GM23338 (cell line): Measurements from ENCODE around the gene MMADHC.

Experiments
- CTCF ChIP-seq, 2 experiments: fragments of 200-600 bp in 1 of 2; sonication (generic) in 1 of 2; conservative IDR thresholded peaks; 2 replicates each; pipeline versions ENCODE4 v1.5.1 to v1.6.1; 2016 to 2017; ENCODE audit warnings: antibody characterized with exemption in 2 of 2, low read depth in 2 of 2, mild to moderate bottlenecking in 2 of 2, moderate library complexity in 1 of 2
- EZH2 ChIP-seq: fragments of 200-600 bp; sonication (generic); IDR thresholded peaks from one replicate; pipeline ENCODE4 v1.8.0; 2017; ENCODE audit warnings: antibody characterized with exemption, mild to moderate bottlenecking, low read depth; ENCODE audit not compliant: unreplicated experiment
- JUNB ChIP-seq: IDR thresholded peaks from one replicate; pipeline ENCODE4 v1.6.1; 2016; ENCODE audit warnings: antibody characterized with exemption; ENCODE audit not compliant: unreplicated experiment
- POLR2AphosphoS5 ChIP-seq: IDR thresholded peaks from 2 replicates; pipeline ENCODE4 v1.6.1; 2016; ENCODE audit warnings: antibody characterized with exemption, low read depth
- REST ChIP-seq: IDR thresholded peaks from one replicate; pipeline ENCODE4 v1.6.1; 2018; ENCODE audit warnings: antibody characterized with exemption; ENCODE audit not compliant: unreplicated experiment
- ZNF331 ChIP-seq: fragments of 250-450 bp; sonication (Bioruptor Pico); IDR thresholded peaks from 2 replicates; pipeline ENCODE4 v1.5.0; 2020; ENCODE audit warnings: low read depth, mild to moderate bottlenecking, moderate library complexity

- TF ChIP-seq POLR2AphosphoS5 (no peak), CTCF (conservative IDR thresholded peaks at IDR 0.05; ENCODE audit: low read depth in 2 of 2) (no peak), EZH2 (no peak), JUNB (no peak), REST (no peak), ZNF331 (CRISPR knock-in tag) (no peak)
These were observed 8.9 kb upstream of the MMADHC start for GRCh38 chr2:149596471-149596870.
